Natural killer cell (primary cell): ENCODE data around the gene DOCK10. TPM values are rescaled to one million over a fixed set of nuclear protein-coding genes. Genes with fewer than 3 reads are reported as not detected.

Experiments
- ATAC-seq, 3 donors: fragments of 150-1000 bp in 2 of 3; fragments of 200-7000 bp in 1 of 3; cut with Tn5 transposase; 1 replicate in 1 of 3; 2 replicates in 2 of 3; pipeline ENCODE4 v1.10.0; 2021; ENCODE audit warnings: mild to moderate bottlenecking in 2 of 3, moderate library complexity in 2 of 3
- DNase-seq, 2 donors: peaks; one replicate each; pipeline versions ENCODE4 v3.0.0 to v3.0.0-alpha.2; 2013 to 2021; ENCODE audit warnings: mixed read lengths in 1 of 2
- H3K27ac ChIP-seq: one replicate; pipeline ENCODE4 v1.5.1; 2013; ENCODE audit warnings: mild to moderate bottlenecking, low read length
- H3K27me3 ChIP-seq: one replicate; pipeline ENCODE4 v1.6.1; 2013; ENCODE audit warnings: low read length; ENCODE audit not compliant: control insufficient read depth, insufficient read depth
- H3K36me3 ChIP-seq: one replicate; pipeline ENCODE4 v1.6.1; 2013; ENCODE audit warnings: low read length; ENCODE audit not compliant: control insufficient read depth, insufficient read depth
- H3K4me1 ChIP-seq: one replicate; pipeline ENCODE4 v1.6.1; 2013; ENCODE audit warnings: low read length; ENCODE audit not compliant: control insufficient read depth, insufficient read depth
- H3K4me3 ChIP-seq: one replicate; pipeline ENCODE4 v1.5.1; 2013; ENCODE audit warnings: low read length
- H3K9me3 ChIP-seq: one replicate; pipeline ENCODE4 v1.6.1; 2013; ENCODE audit warnings: low read length; ENCODE audit not compliant: control insufficient read depth, insufficient read depth
- H3K27ac Mint-ChIP-seq, 2 donors: one replicate each; pipeline ENCODE4 v1.8.0; 2022; ENCODE audit warnings: mild to moderate bottlenecking in 2 of 2, mixed read lengths in 2 of 2, moderate library complexity in 1 of 2
- H3K27me3 Mint-ChIP-seq, 2 donors: one replicate each; pipeline ENCODE4 v1.8.0; 2022; ENCODE audit warnings: low read depth in 2 of 2, mixed read lengths in 2 of 2
- H3K36me3 Mint-ChIP-seq: one replicate; pipeline ENCODE4 v1.8.0; 2022; ENCODE audit warnings: mixed read lengths
- H3K4me1 Mint-ChIP-seq, 2 donors: one replicate each; pipeline ENCODE4 v1.8.0; 2022; ENCODE audit warnings: mixed read lengths in 2 of 2
- H3K4me3 Mint-ChIP-seq: one replicate; pipeline ENCODE4 v1.8.0; 2022; ENCODE audit warnings: mild to moderate bottlenecking, moderate library complexity, mixed read lengths
- H3K9me3 Mint-ChIP-seq, 2 donors: one replicate each; pipeline ENCODE4 v1.8.0; 2022; ENCODE audit warnings: mixed read lengths in 2 of 2
- CTCF ChIP-seq: fragments of 200-600 bp; IDR thresholded peaks from one replicate; pipeline ENCODE4 v1.8.0; 2022; ENCODE audit warnings: antibody characterized with exemption
- WGBS: methylation state at CpG from one replicate; pipeline ENCODE4 v1.1.7; 2013; ENCODE audit warnings: missing lambda C conversion rate; ENCODE audit not compliant: insufficient coverage; 5-methylcytosine and 5-hydroxymethylcytosine counted together
- intact Hi-C: fragments of 100-400 bp; cut with micrococcal nuclease; formaldehyde crosslinking; loops from one replicate; pipeline ENCODE4 v1.14.2; 2022
- total RNA-seq, 4 donors: library from RNA; stranded (reverse); fragments of 120-200 nt in 1 of 4; gene quantifications; one replicate each; pipeline versions ENCODE4 v1.2.3 to v1.2.4, GENCODE V29; 2013 to 2022

DOCK10 gene
- total RNA-seq, 3 donors from 2014 or later (not counting 1 experiment from before 2014, with no cell fraction given): 181 to 213 (median 182) TPM

GRCh38 chr2:224849264-224849663 is 193.0 kb downstream of the DOCK10 start:
- no peaks in the 10 kb centered on the region for H3K4me1 Mint-ChIP-seq
- no peak overlapping the region for H3K4me3 Mint-ChIP-seq
- H3K27me3 ChIP-seq: no peaks in the 10 kb centered on the region
- H3K27me3 Mint-ChIP-seq: no peaks in the 10 kb centered on the region
- H3K9me3 ChIP-seq: no peaks in the 10 kb centered on the region
- no peak for ATAC-seq
- no peak overlapping the region for H3K4me3 ChIP-seq
- DNase-seq: no peak
- no peak overlapping the region for H3K27ac Mint-ChIP-seq
- H3K4me1 ChIP-seq: no peaks in the 10 kb centered on the region
- H3K36me3 Mint-ChIP-seq: peaks cover 37% of the 10 kb centered on the region
- peaks cover 92% of the 10 kb centered on the region for H3K36me3 ChIP-seq
- WGBS: 98% methylated on average over 6 of the region's 6 CpGs
- no peak for TF ChIP-seq CTCF
- no peak overlapping the region for H3K27ac ChIP-seq
- H3K9me3 Mint-ChIP-seq: no peaks in the 10 kb centered on the region
- intact Hi-C loops: no loop called here

GRCh38 chr2:224847961-224848850 is 194.1 kb downstream of the DOCK10 start:
- Mint-ChIP-seq H3K4me3 (no peak overlapping the region), H3K4me1 (no peaks in the 10 kb centered on the region), H3K9me3 (no peaks in the 10 kb centered on the region), H3K27ac (no peak overlapping the region), H3K36me3 (peaks cover 42% of the 10 kb centered on the region), H3K27me3 (no peaks in the 10 kb centered on the region)
- no peak overlapping the region for H3K4me3 ChIP-seq
- no peaks in the 10 kb centered on the region for H3K9me3 ChIP-seq
- ATAC-seq: no peak
- no peaks in the 10 kb centered on the region for H3K4me1 ChIP-seq
- 94% methylated on average over 6 of the region's 7 CpGs for WGBS
- peaks cover 92% of the 10 kb centered on the region for H3K36me3 ChIP-seq
- H3K27me3 ChIP-seq: no peaks in the 10 kb centered on the region
- H3K27ac ChIP-seq: no peak overlapping the region
- TF ChIP-seq CTCF: no peak
- intact Hi-C loops: no loop called here
- DNase-seq: no peak

- no peak for TF ChIP-seq CTCF
- H3K4me1 Mint-ChIP-seq: no peaks in the 10 kb centered on the region
- Histone ChIP-seq H3K27ac (no peak overlapping the region), H3K4me3 (no peak overlapping the region), H3K27me3 (no peaks in the 10 kb centered on the region), H3K9me3 (no peaks in the 10 kb centered on the region), H3K36me3 (peaks cover 93% of the 10 kb centered on the region), H3K4me1 (no peaks in the 10 kb centered on the region)
- H3K27me3 Mint-ChIP-seq: no peaks in the 10 kb centered on the region
- H3K36me3 Mint-ChIP-seq: peaks cover 46% of the 10 kb centered on the region
- H3K9me3 Mint-ChIP-seq: no peaks in the 10 kb centered on the region
- H3K4me3 Mint-ChIP-seq: no peak overlapping the region
- no peak for ATAC-seq
- no peak for DNase-seq
- no peak overlapping the region for H3K27ac Mint-ChIP-seq
- WGBS: 93% methylated on average over 2 of the region's 2 CpGs
- intact Hi-C loops: no loop called here
These were observed 194.9 kb downstream of the DOCK10 start for GRCh38 chr2:224847381-224847780.
